ENCODE measurements around the gene HHAT.

Gene HHAT

GRCh38 chr1:210587566-210587965 lies 258.9 kb downstream of the HHAT start:
- Histone ChIP-seq H3K9me3 (ENCODE audit: low read length) (no peaks in the 10 kb centered on the region), H3K27me3 (ENCODE audit: insufficient read depth, low read length) (no peaks in the 10 kb centered on the region), H3K4me3 (ENCODE audit: low read depth, low read length, poor library complexity, severe bottlenecking) (no peak overlapping the region), H3K4me2 (ENCODE audit: low read length) (no peak overlapping the region), H3K36me3 (ENCODE audit: insufficient read depth, low read length) (no peaks in the 10 kb centered on the region), H3K79me2 (ENCODE audit: insufficient read depth, low read length) (no peaks in the 10 kb centered on the region), H3K9ac (ENCODE audit: low read length) (no peak overlapping the region), H3K9me2 (ENCODE audit: low read depth, low read length) (no peaks in the 10 kb centered on the region), H3K4me1 (ENCODE audit: insufficient read depth, low read length, severe bottlenecking) (no peaks in the 10 kb centered on the region), H3F3A (ENCODE audit: insufficient read depth, low read length) (no peaks in the 10 kb centered on the region), H2AFZ (ENCODE audit: low read length) (no peak overlapping the region), H4K20me1 (ENCODE audit: insufficient read depth, low read length) (no peaks in the 10 kb centered on the region), H3K27ac (ENCODE audit: low read depth, low read length, poor library complexity, severe bottlenecking) (no peak overlapping the region)
- TF ChIP-seq EZH2 (IDR thresholded peaks at IDR 0.05; ENCODE audit: borderline replicate concordance, low read length) (no peak), CTCF (IDR thresholded peaks at IDR 0.05; ENCODE audit: low read length) (no peak)

GRCh38 chr1:210588357-210588756 lies 259.7 kb downstream of the HHAT start:
- no peaks in the 10 kb centered on the region for H4K20me1 ChIP-seq (ENCODE audit: insufficient read depth, low read length)
- no peaks in the 10 kb centered on the region for H3K9me2 ChIP-seq (ENCODE audit: low read depth, low read length)
- H3K27me3 ChIP-seq (ENCODE audit: insufficient read depth, low read length), result no peaks in the 10 kb centered on the region
- no peak overlapping the region for H2AFZ ChIP-seq (ENCODE audit: low read length)
- no peaks in the 10 kb centered on the region for H3K36me3 ChIP-seq (ENCODE audit: insufficient read depth, low read length)
- no peaks in the 10 kb centered on the region for H3K4me1 ChIP-seq (ENCODE audit: insufficient read depth, low read length, severe bottlenecking)
- no peak overlapping the region for H3K9ac ChIP-seq (ENCODE audit: low read length)
- H3K9me3 ChIP-seq (ENCODE audit: low read length), result no peaks in the 10 kb centered on the region
- H3F3A ChIP-seq (ENCODE audit: insufficient read depth, low read length), result no peaks in the 10 kb centered on the region
- TF ChIP-seq CTCF (IDR thresholded peaks at IDR 0.05; ENCODE audit: low read length) (no peak), EZH2 (IDR thresholded peaks at IDR 0.05; ENCODE audit: borderline replicate concordance, low read length) (no peak)
- H3K4me2 ChIP-seq (ENCODE audit: low read length), result no peak overlapping the region
- H3K79me2 ChIP-seq (ENCODE audit: insufficient read depth, low read length), result no peaks in the 10 kb centered on the region
- H3K27ac ChIP-seq (ENCODE audit: low read depth, low read length, poor library complexity, severe bottlenecking), result no peak overlapping the region
- no peak overlapping the region for H3K4me3 ChIP-seq (ENCODE audit: low read depth, low read length, poor library complexity, severe bottlenecking)

GRCh38 chr1:210588946-210589345 lies 260.2 kb downstream of the HHAT start:
- Histone ChIP-seq H3K9me3 (ENCODE audit: low read length) (no peaks in the 10 kb centered on the region), H3F3A (ENCODE audit: insufficient read depth, low read length) (no peaks in the 10 kb centered on the region), H3K9me2 (ENCODE audit: low read depth, low read length) (no peaks in the 10 kb centered on the region), H3K79me2 (ENCODE audit: insufficient read depth, low read length) (no peaks in the 10 kb centered on the region), H2AFZ (ENCODE audit: low read length) (no peak overlapping the region), H3K36me3 (ENCODE audit: insufficient read depth, low read length) (no peaks in the 10 kb centered on the region), H4K20me1 (ENCODE audit: insufficient read depth, low read length) (no peaks in the 10 kb centered on the region), H3K27ac (ENCODE audit: low read depth, low read length, poor library complexity, severe bottlenecking) (no peak overlapping the region), H3K27me3 (ENCODE audit: insufficient read depth, low read length) (no peaks in the 10 kb centered on the region), H3K9ac (ENCODE audit: low read length) (no peak overlapping the region), H3K4me1 (ENCODE audit: insufficient read depth, low read length, severe bottlenecking) (no peaks in the 10 kb centered on the region), H3K4me2 (ENCODE audit: low read length) (no peak overlapping the region), H3K4me3 (ENCODE audit: low read depth, low read length, poor library complexity, severe bottlenecking) (no peak overlapping the region)
- TF ChIP-seq EZH2 (IDR thresholded peaks at IDR 0.05; ENCODE audit: borderline replicate concordance, low read length) (no peak), CTCF (IDR thresholded peaks at IDR 0.05; ENCODE audit: low read length) (no peak)

Data from OCI-LY1 (cell line).